B cell (primary cell): ENCODE results near the gene TPK1. TPM values are rescaled to one million over a fixed set of nuclear protein-coding genes. Genes with fewer than 3 reads are reported as not detected.

Source experiments
- ATAC-seq: fragments of 200-7000 bp; cut with Tn5 transposase; one replicate; pipeline ENCODE4 v1.10.0; 2021; ENCODE audit warnings: low read depth, mild to moderate bottlenecking, moderate number of reproducible peaks, moderate library complexity
- CTCF ChIA-PET: fragments of 350-600 bp; sonication (Branson Sonifier 250); formaldehyde crosslinking; loops from one replicate; lab custom pipeline; 2021; ENCODE audit warnings: antibody characterized with exemption, inconsistent platforms; lab: Charles Lee
- POLR2A ChIA-PET: fragments of 350-600 bp; sonication (Branson Sonifier 250); formaldehyde crosslinking; loops from one replicate; lab custom pipeline; 2021; ENCODE audit warnings: antibody characterized with exemption; lab: Charles Lee
- DNase-seq: peaks from one replicate; pipeline ENCODE4 v3.0.0; 2013
- H2AFZ ChIP-seq: 2 replicates; pipeline ENCODE4 v1.6.1; 2012; ENCODE audit warnings: mild to moderate bottlenecking, low read depth, low read length; ENCODE audit not compliant: insufficient read depth, poor library complexity, severe bottlenecking
- H3K27ac ChIP-seq, 2 donors: 1 replicate in 1 of 2; 2 replicates in 1 of 2; pipeline ENCODE4 v1.5.1; 2012 to 2013; ENCODE audit warnings: low read length in 2 of 2, mild to moderate bottlenecking in 2 of 2, moderate library complexity in 1 of 2
- H3K27me3 ChIP-seq, 4 experiments: fragments of 200-600 bp in 1 of 4; sonication (generic) in 1 of 4; replicated peaks in 1 of 4; 1 replicate in 2 of 4; 2 replicates in 2 of 4; pipeline versions ENCODE4 v1.6.1 to v1.7.0; 2013 to 2016; ENCODE audit warnings: low read length in 3 of 4, mild to moderate bottlenecking in 2 of 4, mixed read lengths in 1 of 4, moderate library complexity in 1 of 4; ENCODE audit not compliant: insufficient read depth in 4 of 4, control insufficient read depth in 3 of 4; ENCODE audit errors: control extremely low read depth in 1 of 4
- H3K36me3 ChIP-seq, 2 experiments: replicated peaks in 1 of 2; 1 replicate in 1 of 2; 2 replicates in 1 of 2; pipeline versions ENCODE4 v1.6.1 to v1.7.1; 2013; ENCODE audit warnings: low read length in 1 of 2; ENCODE audit not compliant: insufficient read depth in 2 of 2, control insufficient read depth in 1 of 2; ENCODE audit errors: control extremely low read depth in 1 of 2, extremely low read depth in 1 of 2
- H3K4me1 ChIP-seq, 2 donors: fragments of 200-600 bp in 1 of 2; sonication (generic) in 1 of 2; 1 replicate in 1 of 2; 2 replicates in 1 of 2; pipeline versions ENCODE4 v1.5.1 to v1.6.1; 2013 to 2017; ENCODE audit warnings: low read length in 2 of 2; ENCODE audit not compliant: control insufficient read depth in 2 of 2, insufficient read depth in 2 of 2
- H3K4me2 ChIP-seq: replicated peaks from 2 replicates; pipeline ENCODE3; 2012; ENCODE audit warnings: mild to moderate bottlenecking, low read depth, low read length; ENCODE audit not compliant: poor library complexity, severe bottlenecking
- H3K4me3 ChIP-seq, 5 experiments: fragments of 200-600 bp in 1 of 5; sonication (generic) in 1 of 5; 1 replicate in 3 of 5; 2 replicates in 2 of 5; pipeline versions ENCODE4 v1.5.1 to v1.7.0; 2011 to 2016; ENCODE audit warnings: low read length in 4 of 5, mild to moderate bottlenecking in 4 of 5, low read depth in 2 of 5, control low read depth in 1 of 5, moderate library complexity in 1 of 5; ENCODE audit not compliant: insufficient read depth in 1 of 5; ENCODE audit errors: control extremely low read depth in 1 of 5, extremely low read depth in 1 of 5
- H3K79me2 ChIP-seq: fragments of 200-600 bp; sonication (generic); one replicate; pipeline ENCODE4 v1.6.0; 2016; ENCODE audit warnings: low read length; ENCODE audit not compliant: control insufficient read depth, insufficient read depth
- H3K9ac ChIP-seq: fragments of 200-600 bp; sonication (generic); 2 replicates; pipeline ENCODE4 v1.6.1; 2017; ENCODE audit warnings: mild to moderate bottlenecking, low read length, moderate library complexity
- H3K9me3 ChIP-seq, 3 donors: one replicate each; pipeline versions ENCODE4 v1.6.1 to v1.7.1; 2013; ENCODE audit warnings: low read length in 2 of 3; ENCODE audit not compliant: control insufficient read depth in 2 of 3, insufficient read depth in 1 of 3; ENCODE audit errors: control extremely low read depth in 1 of 3
- H4K20me1 ChIP-seq: 2 replicates; pipeline ENCODE4 v1.6.0; 2012; ENCODE audit warnings: mild to moderate bottlenecking, low read length; ENCODE audit not compliant: insufficient read depth, control insufficient read depth, poor library complexity, severe bottlenecking
- H3K27ac Mint-ChIP-seq: one replicate; pipeline ENCODE4 v1.8.0; 2021; ENCODE audit warnings: mixed read lengths
- H3K27me3 Mint-ChIP-seq: one replicate; pipeline ENCODE4 v1.8.0; 2021; ENCODE audit warnings: mixed read lengths
- H3K4me1 Mint-ChIP-seq: one replicate; pipeline ENCODE4 v1.8.0; 2021; ENCODE audit warnings: mixed read lengths
- H3K4me3 Mint-ChIP-seq: one replicate; pipeline ENCODE4 v1.8.0; 2021; ENCODE audit warnings: mixed read lengths
- H3K9me3 Mint-ChIP-seq: one replicate; pipeline ENCODE4 v1.8.0; 2022; ENCODE audit warnings: mixed read lengths; ENCODE audit not compliant: insufficient read depth
- EZH2 ChIP-seq: IDR thresholded peaks from 2 replicates; pipeline ENCODE4 v1.6.1; 2012; ENCODE audit warnings: borderline replicate concordance, low read depth, mild to moderate bottlenecking, moderate library complexity, low read length; ENCODE audit not compliant: insufficient read depth, poor library complexity, severe bottlenecking
- WGBS: methylation state at CpG from one replicate; pipeline ENCODE4 v1.1.5; 2013; ENCODE audit warnings: missing lambda C conversion rate; ENCODE audit not compliant: insufficient coverage; 5-methylcytosine and 5-hydroxymethylcytosine counted together
- intact Hi-C: fragments of 100-400 bp; cut with micrococcal nuclease; formaldehyde crosslinking; loops from one replicate; pipeline ENCODE4 v1.10.0; 2022
- polyA plus RNA-seq: library from polyadenylated mRNA; depleted of rRNA; stranded (reverse); fragments of >200 nt; gene quantifications from 2 replicates; pipeline ENCODE4 v1.2.3, GENCODE V29; 2012
- total RNA-seq, 2 donors: library from RNA; stranded (reverse); fragments of 120-200 nt in 1 of 2; gene quantifications; 1 replicate in 1 of 2; 2 replicates in 1 of 2; pipeline versions ENCODE4 v1.2.3 to v1.2.4, GENCODE V29; 2013 to 2022
- TF ChIP-seq, protein P1 (sequence below): fragments of 200-600 bp; IDR thresholded peaks from one replicate; pipeline ENCODE4 v1.8.0; 2022; ENCODE audit warnings: antibody characterized with exemption, mild to moderate bottlenecking

The TPK1 gene
- total and polyA plus RNA-seq, 2 donors (not counting 1 experiment from before 2014, with no cell fraction given): 13.7 to 26.4 TPM

DNA sequence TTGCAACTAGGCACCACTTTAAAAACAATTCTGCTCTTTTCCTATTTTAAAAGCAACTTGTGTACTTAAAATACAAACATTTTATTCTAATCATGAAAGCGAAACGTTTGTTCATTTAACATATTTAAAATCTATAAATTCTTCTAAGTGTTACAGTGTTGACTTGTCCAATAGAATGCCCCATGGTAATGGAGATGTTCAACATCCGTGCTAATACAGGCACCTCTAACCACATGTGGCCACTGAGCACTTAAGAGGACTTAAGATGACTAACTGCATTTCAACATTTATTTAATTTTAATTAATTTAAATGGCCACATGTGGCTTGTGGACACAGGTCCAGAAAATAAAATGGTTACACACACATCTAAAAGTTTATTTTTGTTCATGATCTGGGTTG, 115.1 kb downstream of the TPK1 start:
- ATAC-seq (no peak), DNase-seq (no peak)
- no peaks in the 10 kb centered on the region for H3K27me3 ChIP-seq
- no peaks in the 10 kb centered on the region for H4K20me1 ChIP-seq
- intact Hi-C loops: no loop called here
- no peaks in the 10 kb centered on the region for H3K36me3 ChIP-seq
- ChIA-PET CTCF (no interaction called here), POLR2A (no interaction called here)
- H2AFZ ChIP-seq: no peak overlapping the region
- H3K9ac ChIP-seq: no peak overlapping the region
- no CpG with 5 or more reads among the region's 3 CpGs for WGBS
- no peaks in the 10 kb centered on the region for H3K79me2 ChIP-seq
- TF ChIP-seq EZH2: no peak
- TF ChIP-seq, protein P1, sequence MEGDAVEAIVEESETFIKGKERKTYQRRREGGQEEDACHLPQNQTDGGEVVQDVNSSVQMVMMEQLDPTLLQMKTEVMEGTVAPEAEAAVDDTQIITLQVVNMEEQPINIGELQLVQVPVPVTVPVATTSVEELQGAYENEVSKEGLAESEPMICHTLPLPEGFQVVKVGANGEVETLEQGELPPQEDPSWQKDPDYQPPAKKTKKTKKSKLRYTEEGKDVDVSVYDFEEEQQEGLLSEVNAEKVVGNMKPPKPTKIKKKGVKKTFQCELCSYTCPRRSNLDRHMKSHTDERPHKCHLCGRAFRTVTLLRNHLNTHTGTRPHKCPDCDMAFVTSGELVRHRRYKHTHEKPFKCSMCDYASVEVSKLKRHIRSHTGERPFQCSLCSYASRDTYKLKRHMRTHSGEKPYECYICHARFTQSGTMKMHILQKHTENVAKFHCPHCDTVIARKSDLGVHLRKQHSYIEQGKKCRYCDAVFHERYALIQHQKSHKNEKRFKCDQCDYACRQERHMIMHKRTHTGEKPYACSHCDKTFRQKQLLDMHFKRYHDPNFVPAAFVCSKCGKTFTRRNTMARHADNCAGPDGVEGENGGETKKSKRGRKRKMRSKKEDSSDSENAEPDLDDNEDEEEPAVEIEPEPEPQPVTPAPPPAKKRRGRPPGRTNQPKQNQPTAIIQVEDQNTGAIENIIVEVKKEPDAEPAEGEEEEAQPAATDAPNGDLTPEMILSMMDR: no peak
- Mint-ChIP-seq H3K4me3 (no peak overlapping the region), H3K27ac (no peak overlapping the region), H3K4me1 (peaks cover 4% of the 10 kb centered on the region), H3K27me3 (no peaks in the 10 kb centered on the region), H3K9me3 (no peaks in the 10 kb centered on the region)
- H3K4me3 ChIP-seq: no peak overlapping the region
- no peak overlapping the region for H3K4me2 ChIP-seq
- no peaks in the 10 kb centered on the region for H3K4me1 ChIP-seq
- H3K9me3 ChIP-seq: peaks cover 0 to 7% (median 2%) of the 10 kb centered on the region in 3 donors
- H3K27ac ChIP-seq: no peak overlapping the region

DNA sequence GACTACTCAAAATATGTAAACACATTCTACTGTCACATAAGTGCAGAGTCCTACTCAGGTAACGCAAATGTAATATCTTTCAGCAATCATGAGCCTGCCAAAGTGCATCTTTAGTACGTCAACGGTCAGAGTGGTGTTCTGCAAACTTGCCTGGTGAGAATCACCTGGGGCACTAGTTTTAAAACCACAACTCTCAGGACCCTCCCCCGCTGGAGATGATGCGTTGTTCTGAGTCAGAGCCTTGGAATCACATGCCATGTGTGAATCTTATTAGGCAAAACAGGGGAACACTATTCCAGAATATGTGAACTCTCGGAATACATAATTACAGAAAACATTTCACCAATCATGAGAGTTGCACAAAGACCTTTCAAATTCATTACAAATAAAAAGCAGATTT, 115.7 kb downstream of the TPK1 start:
- H3K79me2 ChIP-seq: no peaks in the 10 kb centered on the region
- no peak for DNase-seq
- no peak overlapping the region for H3K27ac Mint-ChIP-seq
- H3K4me2 ChIP-seq: no peak overlapping the region
- no peak for ATAC-seq
- H3K9me3 Mint-ChIP-seq: no peaks in the 10 kb centered on the region
- H3K4me1 Mint-ChIP-seq: peaks cover 3% of the 10 kb centered on the region
- no peak overlapping the region for H2AFZ ChIP-seq
- ChIA-PET POLR2A (no interaction called here), CTCF (interaction anchor here (0.9 kb wide), 1 partner anchor 19 kb away, joined by 3 read pairs; no protein-coding TSS in a partner anchor)
- no peak overlapping the region for H3K9ac ChIP-seq
- no peak overlapping the region for H3K27ac ChIP-seq
- no peaks in the 10 kb centered on the region for H3K27me3 ChIP-seq
- H3K4me1 ChIP-seq: no peaks in the 10 kb centered on the region
- TF ChIP-seq EZH2: no peak
- TF ChIP-seq, protein P1: no peak
- peaks cover 0 to 7% (median 2%) of the 10 kb centered on the region in 3 donors for H3K9me3 ChIP-seq
- H4K20me1 ChIP-seq: no peaks in the 10 kb centered on the region
- no peak overlapping the region for H3K4me3 Mint-ChIP-seq
- no peaks in the 10 kb centered on the region for H3K27me3 Mint-ChIP-seq
- no peaks in the 10 kb centered on the region for H3K36me3 ChIP-seq
- 96% methylated on average over 3 of the region's 6 CpGs for WGBS
- intact Hi-C loops: no loop called here
- no peak overlapping the region for H3K4me3 ChIP-seq
